PC-9 (cell line): Measurements from ENCODE around the gene SEC22A. TPM values are rescaled to one million over a fixed set of nuclear protein-coding genes. Genes with fewer than 3 reads are reported as not detected.

Experiments
- BruUV-seq: library from RNA; stranded (reverse); fragments of 400-500 nt; replicated peaks from 2 replicates; lab custom pipeline; 2021; lab: Mats Ljungman, UMichigan
- CTCF ChIA-PET: fragments of 300-600 bp; sonication (Branson Sonifier 250); formaldehyde crosslinking; loops from one replicate; lab custom pipeline; 2022; ENCODE audit warnings: antibody characterized with exemption; lab: Charles Lee
- POLR2A ChIA-PET: fragments of 300-600 bp; sonication (Branson Sonifier 250); formaldehyde crosslinking; loops from one replicate; lab custom pipeline; 2022; ENCODE audit warnings: antibody characterized with exemption; ENCODE audit not compliant: unreplicated experiment; lab: Charles Lee
- DNase-seq, 2 experiments: peaks; one replicate each; pipeline versions ENCODE4 v3.0.0 to v3.0.0-alpha.2; 2015 to 2022; ENCODE audit warnings: mixed read lengths in 1 of 2
- H2AFZ ChIP-seq: fragments of 200-600 bp; sonication (generic); 2 replicates; pipeline ENCODE4 v1.8.1; 2017; ENCODE audit warnings: antibody characterized with exemption
- H3F3A ChIP-seq: fragments of 200-600 bp; sonication (generic); 2 replicates; pipeline ENCODE4 v1.8.1; 2017; ENCODE audit warnings: antibody characterized with exemption, mild to moderate bottlenecking, low read depth; ENCODE audit not compliant: insufficient read depth
- H3K27ac ChIP-seq: fragments of 200-600 bp; sonication (generic); 2 replicates; pipeline ENCODE4 v1.6.1; 2016; ENCODE audit warnings: mixed run types
- H3K27me3 ChIP-seq: fragments of 200-600 bp; sonication (generic); 2 replicates; pipeline ENCODE4 v1.6.1; 2016; ENCODE audit warnings: low read depth, mixed run types; ENCODE audit not compliant: insufficient read depth
- H3K36me3 ChIP-seq: fragments of 200-600 bp; sonication (generic); 2 replicates; pipeline ENCODE4 v1.6.1; 2016; ENCODE audit warnings: low read depth, mixed run types
- H3K4me1 ChIP-seq: fragments of 200-600 bp; sonication (generic); replicated peaks from 2 replicates; pipeline ENCODE4 v1.6.1; 2016; ENCODE audit warnings: mixed run types; ENCODE audit not compliant: insufficient read depth
- H3K4me2 ChIP-seq: fragments of 200-600 bp; sonication (generic); 2 replicates; pipeline ENCODE4 v1.6.1; 2017; ENCODE audit warnings: mixed run types
- H3K4me3 ChIP-seq: fragments of 200-600 bp; sonication (generic); 2 replicates; pipeline ENCODE4 v1.6.1; 2016; ENCODE audit warnings: mixed run types
- H3K79me2 ChIP-seq: fragments of 200-600 bp; sonication (generic); 2 replicates; pipeline ENCODE4 v1.6.1; 2017; ENCODE audit warnings: low read depth, mixed run types
- H3K9me2 ChIP-seq: fragments of 200-600 bp; sonication (generic); 2 replicates; pipeline ENCODE4 v1.8.1; 2017; ENCODE audit warnings: mild to moderate bottlenecking; ENCODE audit not compliant: insufficient read depth
- H3K9me3 ChIP-seq: fragments of 200-600 bp; sonication (generic); 2 replicates; pipeline ENCODE4 v1.8.1; 2016; ENCODE audit warnings: low read depth; ENCODE audit not compliant: insufficient read depth
- H4K20me1 ChIP-seq: fragments of 200-600 bp; sonication (generic); 2 replicates; pipeline ENCODE4 v1.8.1; 2017; ENCODE audit not compliant: insufficient read depth
- CTCF ChIP-seq: fragments of 200-600 bp; sonication (generic); conservative IDR thresholded peaks from 2 replicates; pipeline ENCODE4 v1.6.1; 2017; ENCODE audit warnings: mixed run types, antibody characterized with exemption, mild to moderate bottlenecking, moderate library complexity
- EZH2 ChIP-seq: fragments of 200-600 bp; sonication (generic); IDR thresholded peaks from 2 replicates; pipeline ENCODE4 v1.8.0; 2017; ENCODE audit warnings: antibody characterized with exemption, low read depth
- intact Hi-C: fragments of 100-400 bp; cut with micrococcal nuclease; formaldehyde crosslinking; loops from one replicate; pipeline ENCODE4 v1.10.0; 2022; ENCODE audit not compliant: unreplicated experiment
- total RNA-seq: library from RNA; stranded (reverse); gene quantifications from 2 replicates; pipeline ENCODE4 v1.2.3, GENCODE V29; 2021

Gene SEC22A
- total RNA-seq, 1 experiment from 2014 or later, result 20.2 TPM

- H3K27me3 ChIP-seq, result no peaks in the 10 kb centered on the region
- H3K4me1 ChIP-seq, result peaks cover 8% of the 10 kb centered on the region; the same call in 1 of the 2 replicates
- intact Hi-C loops, result no loop called here
- no peak overlapping the region for H2AFZ ChIP-seq
- H3K79me2 ChIP-seq, result no peaks in the 10 kb centered on the region
- no peaks in the 10 kb centered on the region for H3K9me2 ChIP-seq
- H3K36me3 ChIP-seq, result 0 out of 2 replicates have a peak, but pooled peaks cover 3% of the 10 kb centered on the region
- no peak overlapping the region for H3K4me2 ChIP-seq
- H3K4me3 ChIP-seq, result no peak overlapping the region
- ChIA-PET POLR2A (no interaction called here), CTCF (no interaction called here)
- TF ChIP-seq CTCF (no peak), EZH2 (no peak)
- no TSS peak for BruUV-seq
- H3K27ac ChIP-seq, result no peak overlapping the region
- no peaks in the 10 kb centered on the region for H3K9me3 ChIP-seq
- no peaks in the 10 kb centered on the region for H3F3A ChIP-seq
- H4K20me1 ChIP-seq, result no peaks in the 10 kb centered on the region; the same call in none of the 2 replicates
- no peak for DNase-seq
Observed at GRCh38 chr3:123289391-123290106, 87.8 kb downstream of the SEC22A start.

GRCh38 chr3:123290107-123290930, 88.6 kb downstream of the SEC22A start:
- no peaks in the 10 kb centered on the region for H3K9me2 ChIP-seq
- H4K20me1 ChIP-seq, result no peaks in the 10 kb centered on the region; the same call in none of the 2 replicates
- ChIA-PET POLR2A (no interaction called here), CTCF (no interaction called here)
- H3K4me1 ChIP-seq, result peaks cover 8% of the 10 kb centered on the region; the same call in 1 of the 2 replicates
- H3K36me3 ChIP-seq, result 0 out of 2 replicates have a peak, but pooled peaks cover 3% of the 10 kb centered on the region
- no peaks in the 10 kb centered on the region for H3K9me3 ChIP-seq
- H3K79me2 ChIP-seq, result no peaks in the 10 kb centered on the region
- H3K4me3 ChIP-seq, result no peak overlapping the region
- no peak overlapping the region for H3K4me2 ChIP-seq
- no peak overlapping the region for H3K27ac ChIP-seq
- TF ChIP-seq CTCF (no peak), EZH2 (no peak)
- intact Hi-C loops, result no loop called here
- no peaks in the 10 kb centered on the region for H3F3A ChIP-seq
- H2AFZ ChIP-seq, result no peak overlapping the region
- no peak for DNase-seq
- no peaks in the 10 kb centered on the region for H3K27me3 ChIP-seq
- BruUV-seq, result no TSS peak

DNA sequence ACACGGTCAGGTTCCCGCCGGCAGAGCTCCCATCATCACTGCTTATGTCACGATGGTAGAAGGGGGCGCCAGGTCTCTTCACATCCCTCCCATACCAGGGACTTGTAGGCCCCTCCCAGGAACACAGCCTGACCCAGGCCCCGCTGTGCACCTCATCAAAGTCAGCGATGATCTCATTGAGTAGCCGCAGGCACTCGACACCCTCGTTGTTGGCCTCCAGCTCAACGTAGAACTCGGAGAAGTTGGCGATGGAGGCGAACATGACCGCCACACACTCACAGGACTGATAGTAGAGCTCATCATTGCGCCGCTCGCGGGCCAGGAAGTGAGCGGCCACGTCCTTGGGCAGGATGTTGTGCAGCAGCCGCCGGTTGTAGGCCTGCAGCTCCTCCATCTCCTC, 89.2 kb downstream of the SEC22A start:
- intact Hi-C loops, result no loop called here
- no peaks in the 10 kb centered on the region for H3K9me3 ChIP-seq
- H3K36me3 ChIP-seq, result 0 out of 2 replicates have a peak, but pooled peaks cover 3% of the 10 kb centered on the region
- no peaks in the 10 kb centered on the region for H3K27me3 ChIP-seq
- H3K27ac ChIP-seq, result no peak overlapping the region
- POLR2A ChIA-PET, result no interaction called here
- H3K4me1 ChIP-seq, result peaks cover 2% of the 10 kb centered on the region; the same call in 1 of the 2 replicates
- no peaks in the 10 kb centered on the region; the same call in 1 of the 2 replicates for H4K20me1 ChIP-seq
- no peak overlapping the region for H3K4me2 ChIP-seq
- H2AFZ ChIP-seq, result no peak overlapping the region
- CTCF ChIA-PET, result no interaction called here
- BruUV-seq, result no TSS peak
- H3K4me3 ChIP-seq, result no peak overlapping the region
- H3K9me2 ChIP-seq, result no peaks in the 10 kb centered on the region
- no peak for DNase-seq
- H3F3A ChIP-seq, result no peaks in the 10 kb centered on the region
- no peak for TF ChIP-seq CTCF
- no peaks in the 10 kb centered on the region for H3K79me2 ChIP-seq
